IPS-NIHi7 (cell line): ENCODE measurements around the gene CHPT1.

Source experiments
- DNase-seq: peaks from one replicate; pipeline ENCODE4 v3.0.0; 2012; ENCODE audit warnings: mixed read lengths; ENCODE audit errors: extremely low spot score

The CHPT1 gene

GRCh38 chr12:101763246-101763931, 65.9 kb downstream of the CHPT1 start:
- no peak for DNase-seq

GRCh38 chr12:101764051-101764792, 66.8 kb downstream of the CHPT1 start:
- no peak for DNase-seq

- DNase-seq, result no peak
Measured at GRCh38 chr12:101767537-101767936, 70.1 kb downstream of the CHPT1 start.

GRCh38 chr12:101768781-101769180, 71.3 kb downstream of the CHPT1 start:
- DNase-seq, result no peak

- no peak for DNase-seq
Measured at GRCh38 chr12:101769865-101770264, 72.4 kb downstream of the CHPT1 start.

- DNase-seq, result no peak
Measured at GRCh38 chr12:101772012-101772775, 74.8 kb downstream of the CHPT1 start.

- DNase-seq, result peak; percentile 81
Measured at GRCh38 chr12:101773650-101774162, 76.3 kb downstream of the CHPT1 start.

GRCh38 chr12:101775816-101776215, 78.4 kb downstream of the CHPT1 start:
- no peak for DNase-seq

- no peak for DNase-seq
Measured at GRCh38 chr12:101777485-101777884, 80.0 kb downstream of the CHPT1 start.

- DNase-seq, result no peak
Measured at GRCh38 chr12:101777978-101778377, 80.5 kb downstream of the CHPT1 start.
